Kidney glomerular epithelial cell (primary cell): ENCODE results near the gene FUZ.

Experiments
- DNase-seq: peaks from one replicate; lab custom pipeline; 2025; lab: John Stamatoyannopoulos, UW

The FUZ gene

GRCh38 chr19:49812997-49813861, at the start of gene FUZ:
Gene FUZ (minus strand): TSS chr19:49813292. CDS start chr19:49813106, 186 bp downstream.
- DNase-seq, result peak; percentile 97

- no peak for DNase-seq
These were observed 49.5 kb upstream of the FUZ start for GRCh38 chr19:49862391-49863253.

- DNase-seq, result no peak
These were observed 48.7 kb upstream of the FUZ start for GRCh38 chr19:49861541-49862378.

GRCh38 chr19:49861107-49861506, 48.0 kb upstream of the FUZ start:
- DNase-seq, result no peak

GRCh38 chr19:49860336-49861102, 47.4 kb upstream of the FUZ start:
- no peak for DNase-seq

GRCh38 chr19:49859682-49860335, 46.7 kb upstream of the FUZ start:
- DNase-seq, result no peak

- DNase-seq, result no peak
These were observed 45.2 kb upstream of the FUZ start for GRCh38 chr19:49858088-49858985.

GRCh38 chr19:49857838-49858087, 44.7 kb upstream of the FUZ start:
- DNase-seq, result no peak

GRCh38 chr19:49857061-49857837, 44.2 kb upstream of the FUZ start:
- no peak for DNase-seq

GRCh38 chr19:49856574-49857021, 43.5 kb upstream of the FUZ start:
- no peak for DNase-seq

GRCh38 chr19:49855676-49856573, 42.8 kb upstream of the FUZ start:
- no peak for DNase-seq

- no peak for DNase-seq
These were observed 42.2 kb upstream of the FUZ start for GRCh38 chr19:49855277-49855675.

GRCh38 chr19:49854378-49855263, 41.5 kb upstream of the FUZ start:
- DNase-seq, result no peak

- DNase-seq, result no peak
These were observed 40.8 kb upstream of the FUZ start for GRCh38 chr19:49853852-49854377.

GRCh38 chr19:49852631-49853126, 39.6 kb upstream of the FUZ start:
- no peak for DNase-seq

- no peak for DNase-seq
These were observed 38.6 kb upstream of the FUZ start for GRCh38 chr19:49851456-49852259.
